ENCODE data around the gene SLAMF6.
"Not testable (repeated sequence)": the region's sequence is repeated elsewhere in the genome, so short reads cannot be mapped to it uniquely, and the experiment has no call there.

The SLAMF6 gene

GRCh38 chr1:160541622-160542302 lies 18.7 kb upstream of the SLAMF6 start:
- DNase-seq: no peak

- no peak for DNase-seq
These were observed 17.8 kb upstream of the SLAMF6 start for GRCh38 chr1:160540859-160541233.

- DNase-seq: peak; percentile 95
These were observed 17.2 kb upstream of the SLAMF6 start for GRCh38 chr1:160539990-160540858.

GRCh38 chr1:160539684-160539989 lies 16.6 kb upstream of the SLAMF6 start:
- no peak for DNase-seq

- no peak for DNase-seq
These were observed 16.1 kb upstream of the SLAMF6 start for GRCh38 chr1:160538985-160539651.

GRCh38 chr1:160537714-160538665 lies 14.9 kb upstream of the SLAMF6 start:
- DNase-seq: no peak

- peak; percentile 4 for DNase-seq
These were observed 12.0 kb upstream of the SLAMF6 start for GRCh38 chr1:160534823-160535605.

- DNase-seq: not testable (repeated sequence)
These were observed 9.4 kb upstream of the SLAMF6 start for GRCh38 chr1:160532557-160532813.

- not testable (repeated sequence) for DNase-seq
These were observed 8.9 kb upstream of the SLAMF6 start for GRCh38 chr1:160531809-160532556.

- not testable (repeated sequence) for DNase-seq
These were observed 6.4 kb upstream of the SLAMF6 start for GRCh38 chr1:160529401-160529952.

GRCh38 chr1:160523789-160524188 lies 734 bp upstream of the SLAMF6 start:
- not testable (repeated sequence) for DNase-seq

- DNase-seq: no peak
These were observed 919 bp downstream of the SLAMF6 start for GRCh38 chr1:160522136-160522535.

- no peak for DNase-seq
These were observed 1.5 kb downstream of the SLAMF6 start for GRCh38 chr1:160521554-160521953.

- DNase-seq: no peak
These were observed 2.1 kb downstream of the SLAMF6 start for GRCh38 chr1:160520999-160521398.

GRCh38 chr1:160520582-160520981 lies 2.5 kb downstream of the SLAMF6 start:
- no peak for DNase-seq

- DNase-seq: no peak
These were observed 3.2 kb downstream of the SLAMF6 start for GRCh38 chr1:160519642-160520435.

GRCh38 chr1:160517519-160517918 lies 5.5 kb downstream of the SLAMF6 start:
- DNase-seq: not testable (repeated sequence)

GRCh38 chr1:160515908-160516307 lies 7.1 kb downstream of the SLAMF6 start:
- not testable (repeated sequence) for DNase-seq

GRCh38 chr1:160504651-160505050 lies 18.4 kb downstream of the SLAMF6 start:
- DNase-seq: no peak

GRCh38 chr1:160503087-160503486 lies 20.0 kb downstream of the SLAMF6 start:
- no peak for DNase-seq

All from MV-4-11 (cell line).